ENCODE data around the gene NTNG1. TPM values are rescaled to one million over a fixed set of nuclear protein-coding genes. Genes with fewer than 3 reads are reported as not detected.
A peak's percentile ranks its signal among the peaks of the same experiment; 100 is the strongest.

The NTNG1 gene
- total RNA-seq, 4 donors from 2014 or later: 0.20 to 3.0 (median 1.0) TPM

- Histone ChIP-seq H3K9me3 (no peaks in the 10 kb centered on the region), H3K36me3 (no peaks in the 10 kb centered on the region), H3K27me3 (peaks cover 27% of the 10 kb centered on the region), H3K4me1 (peaks cover 0 to 26% (median 14%) of the 10 kb centered on the region in 3 donors), H3K27ac (peak overlapping the region in 2 of 4 donors; percentile 40 to 43), H3K4me3 (peak overlapping the region; percentile 47 to 64)
- TF ChIP-seq POLR2AphosphoS5 (IDR thresholded peaks at IDR 0.05) (no peak), EP300 (IDR thresholded peaks at IDR 0.05) (no peak), POLR2A (IDR thresholded peaks at IDR 0.05) (no peak)
- TF ChIP-seq, protein P1, sequence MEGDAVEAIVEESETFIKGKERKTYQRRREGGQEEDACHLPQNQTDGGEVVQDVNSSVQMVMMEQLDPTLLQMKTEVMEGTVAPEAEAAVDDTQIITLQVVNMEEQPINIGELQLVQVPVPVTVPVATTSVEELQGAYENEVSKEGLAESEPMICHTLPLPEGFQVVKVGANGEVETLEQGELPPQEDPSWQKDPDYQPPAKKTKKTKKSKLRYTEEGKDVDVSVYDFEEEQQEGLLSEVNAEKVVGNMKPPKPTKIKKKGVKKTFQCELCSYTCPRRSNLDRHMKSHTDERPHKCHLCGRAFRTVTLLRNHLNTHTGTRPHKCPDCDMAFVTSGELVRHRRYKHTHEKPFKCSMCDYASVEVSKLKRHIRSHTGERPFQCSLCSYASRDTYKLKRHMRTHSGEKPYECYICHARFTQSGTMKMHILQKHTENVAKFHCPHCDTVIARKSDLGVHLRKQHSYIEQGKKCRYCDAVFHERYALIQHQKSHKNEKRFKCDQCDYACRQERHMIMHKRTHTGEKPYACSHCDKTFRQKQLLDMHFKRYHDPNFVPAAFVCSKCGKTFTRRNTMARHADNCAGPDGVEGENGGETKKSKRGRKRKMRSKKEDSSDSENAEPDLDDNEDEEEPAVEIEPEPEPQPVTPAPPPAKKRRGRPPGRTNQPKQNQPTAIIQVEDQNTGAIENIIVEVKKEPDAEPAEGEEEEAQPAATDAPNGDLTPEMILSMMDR (IDR thresholded peaks at IDR 0.05): no peak
- WGBS, 2 donors (ENCODE audit: low coverage in 1 of 2): 0% methylated on average over 9 to 13 of the region's 41 CpGs
- no peak for ATAC-seq
These were observed 770 bp downstream of the NTNG1 start for GRCh38 chr1:107141491-107142126.

- 2 to 4% methylated on average over 5 of the region's 5 CpGs for WGBS, 2 donors (ENCODE audit: low coverage in 1 of 2)
- peak overlapping the region in 1 of 4 donors; percentile 43 for H3K27ac ChIP-seq
- TF ChIP-seq, protein P1 (IDR thresholded peaks at IDR 0.05): peak; percentile 47 to 70 (median 50)
- no peak for TF ChIP-seq POLR2A (IDR thresholded peaks at IDR 0.05)
- peaks cover 0 to 26% (median 14%) of the 10 kb centered on the region in 3 donors for H3K4me1 ChIP-seq
- peaks cover 27% of the 10 kb centered on the region for H3K27me3 ChIP-seq
- H3K36me3 ChIP-seq: no peaks in the 10 kb centered on the region
- no peaks in the 10 kb centered on the region for H3K9me3 ChIP-seq
- H3K4me3 ChIP-seq: peak overlapping the region; percentile 47 to 64
- no peak for ATAC-seq
These were observed 1.3 kb downstream of the NTNG1 start for GRCh38 chr1:107142140-107142542.

DNA sequence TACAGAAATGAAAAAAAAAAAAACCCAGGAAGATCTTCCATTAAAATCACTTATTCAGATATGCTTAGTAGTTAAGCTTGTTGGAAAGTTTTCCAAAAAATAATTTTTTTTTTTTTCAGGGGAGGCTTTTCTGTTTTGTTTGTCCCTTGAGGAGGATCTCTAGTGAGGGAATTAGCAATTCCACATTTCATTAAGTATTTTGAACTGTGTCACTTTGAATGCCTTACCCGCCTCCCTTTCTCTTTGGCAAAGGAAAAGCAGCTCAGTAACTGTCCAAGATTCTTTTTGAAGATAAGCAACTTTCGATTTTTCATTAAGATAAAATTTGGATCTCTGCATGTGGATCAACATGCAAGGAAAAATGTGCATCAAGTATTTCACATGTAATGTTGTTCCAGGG, 1.8 kb downstream of the NTNG1 start:
- H3K4me1 ChIP-seq: peaks cover 0 to 26% (median 14%) of the 10 kb centered on the region in 3 donors
- no peak overlapping the region for H3K27ac ChIP-seq
- no peak overlapping the region for H3K4me3 ChIP-seq
- no peaks in the 10 kb centered on the region for H3K9me3 ChIP-seq
- H3K27me3 ChIP-seq: peaks cover 27% of the 10 kb centered on the region
- TF ChIP-seq POLR2A (IDR thresholded peaks at IDR 0.05) (no peak), EP300 (IDR thresholded peaks at IDR 0.05) (no peak), POLR2AphosphoS5 (IDR thresholded peaks at IDR 0.05) (no peak)
- TF ChIP-seq, protein P1 (IDR thresholded peaks at IDR 0.05): no peak
- H3K36me3 ChIP-seq: no peaks in the 10 kb centered on the region
- WGBS, 2 donors (ENCODE audit: low coverage in 1 of 2): 49 to 50% methylated on average over 1 to 2 of the region's 2 CpGs
- no peak for ATAC-seq

DNA sequence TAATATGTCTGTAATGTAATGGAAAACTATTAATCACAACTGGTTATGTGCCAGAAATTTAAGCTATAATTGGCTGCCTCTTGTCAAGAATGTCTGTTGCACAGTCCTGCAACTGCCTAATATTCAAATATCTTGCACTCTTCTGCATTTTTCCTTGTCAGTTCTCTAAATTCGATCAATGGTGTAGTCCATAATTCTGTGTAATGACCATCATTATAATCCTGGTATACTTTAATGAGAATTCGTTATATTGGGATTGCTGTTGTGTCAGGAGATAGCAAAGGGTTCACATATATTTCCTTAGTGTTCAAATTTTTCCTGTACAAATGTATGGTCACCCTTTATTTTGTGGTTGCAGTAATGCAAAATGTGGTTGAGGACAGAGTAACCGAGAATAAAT, 4.8 kb downstream of the NTNG1 start:
- Histone ChIP-seq H3K27me3 (peaks cover 18% of the 10 kb centered on the region), H3K36me3 (no peaks in the 10 kb centered on the region), H3K27ac (no peak overlapping the region), H3K9me3 (no peaks in the 10 kb centered on the region), H3K4me3 (no peak overlapping the region), H3K4me1 (peaks cover 0 to 13% (median 4%) of the 10 kb centered on the region in 3 donors)
- ATAC-seq: no peak
- 73 to 81% methylated on average over 3 of the region's 3 CpGs for WGBS, 2 donors (ENCODE audit: low coverage in 1 of 2)
- TF ChIP-seq POLR2A (IDR thresholded peaks at IDR 0.05) (no peak), POLR2AphosphoS5 (IDR thresholded peaks at IDR 0.05) (no peak), EP300 (IDR thresholded peaks at IDR 0.05) (no peak)
- TF ChIP-seq, protein P1 (IDR thresholded peaks at IDR 0.05): no peak

- Histone ChIP-seq H3K4me1 (peaks cover 0 to 5% (median 0%) of the 10 kb centered on the region in 3 donors), H3K9me3 (no peaks in the 10 kb centered on the region), H3K36me3 (no peaks in the 10 kb centered on the region), H3K4me3 (no peak overlapping the region), H3K27me3 (peaks cover 10% of the 10 kb centered on the region), H3K27ac (no peak overlapping the region)
- no peak for ATAC-seq
- TF ChIP-seq EP300 (IDR thresholded peaks at IDR 0.05): no peak
- no peak for TF ChIP-seq POLR2AphosphoS5 (IDR thresholded peaks at IDR 0.05)
- no peak for TF ChIP-seq POLR2A (IDR thresholded peaks at IDR 0.05)
- TF ChIP-seq, protein P1 (IDR thresholded peaks at IDR 0.05): no peak
- 84 to 85% methylated on average over 6 of the region's 6 CpGs for WGBS, 2 donors (ENCODE audit: low coverage in 1 of 2)
These were observed 7.0 kb downstream of the NTNG1 start for GRCh38 chr1:107147843-107148242.
